GM15510 (cell line): ENCODE data around the gene CLEC6A.

Experiments used
- POLR2A ChIP-seq: IDR thresholded peaks from 3 replicates; pipeline ENCODE4 v1.6.1; 2011; ENCODE audit warnings: borderline replicate concordance; ENCODE audit not compliant: insufficient read length; ENCODE audit errors: extremely low read depth

Gene CLEC6A

DNA sequence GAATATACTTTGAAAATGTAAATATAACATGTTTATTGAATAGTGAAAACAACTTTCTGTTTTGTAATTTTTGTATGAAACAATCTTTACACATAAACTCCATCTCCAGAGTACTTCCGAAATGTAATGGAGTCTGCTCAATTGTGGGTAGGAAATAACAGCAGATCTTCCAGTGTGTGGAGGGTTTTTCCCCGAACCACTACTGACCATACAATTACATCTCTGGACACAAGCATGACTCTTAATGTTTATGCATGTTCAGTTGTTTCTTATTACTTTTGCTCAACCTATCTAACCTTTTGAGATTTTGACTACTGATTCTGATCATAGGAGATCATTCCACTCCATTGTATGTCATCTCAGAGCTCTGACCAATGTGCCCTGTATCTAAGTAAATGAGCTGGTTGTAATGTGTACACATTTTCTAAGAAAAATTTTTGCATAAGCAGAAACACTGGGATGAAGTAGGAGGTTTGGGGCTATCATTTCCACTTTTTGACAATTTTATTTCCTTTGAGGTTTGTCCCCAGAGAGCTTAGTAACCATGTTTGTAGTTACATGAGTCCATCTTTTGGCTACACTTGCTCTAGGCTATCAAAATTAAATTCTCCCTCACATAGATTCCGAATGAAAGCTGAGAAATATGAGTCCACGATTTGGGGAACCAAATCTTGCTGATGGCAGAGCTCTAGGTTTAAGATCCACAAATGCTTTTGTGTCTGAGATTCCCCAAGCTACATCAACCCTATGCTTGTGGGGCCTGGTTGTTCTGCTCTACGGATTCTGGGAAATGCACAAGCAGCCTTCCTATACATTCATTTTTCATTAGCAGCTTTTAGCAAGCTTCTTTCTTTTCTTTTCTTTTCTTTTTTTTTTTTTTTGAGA is 36.1 kb downstream of the CLEC6A start:
- TF ChIP-seq POLR2A = no peak

DNA sequence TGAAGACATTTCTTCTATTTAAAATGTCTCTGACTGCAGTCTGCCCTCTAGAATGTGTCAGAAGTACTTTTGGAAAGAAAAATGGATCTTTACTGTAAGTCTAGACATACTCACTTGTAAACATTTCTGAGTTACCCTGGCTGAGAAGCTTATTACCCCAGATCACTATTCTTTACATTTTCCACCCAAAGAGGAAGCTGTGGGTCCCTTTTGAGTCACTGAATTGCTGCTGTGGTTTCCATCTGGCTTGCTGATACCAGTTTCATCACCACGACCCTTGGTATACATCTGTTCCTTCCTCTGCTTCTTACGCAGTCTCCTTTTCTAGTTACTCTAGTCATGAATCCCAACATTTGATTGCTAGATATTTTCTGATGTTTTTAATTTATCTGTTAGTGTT is 37.3 kb downstream of the CLEC6A start:
- TF ChIP-seq POLR2A = no peak

DNA sequence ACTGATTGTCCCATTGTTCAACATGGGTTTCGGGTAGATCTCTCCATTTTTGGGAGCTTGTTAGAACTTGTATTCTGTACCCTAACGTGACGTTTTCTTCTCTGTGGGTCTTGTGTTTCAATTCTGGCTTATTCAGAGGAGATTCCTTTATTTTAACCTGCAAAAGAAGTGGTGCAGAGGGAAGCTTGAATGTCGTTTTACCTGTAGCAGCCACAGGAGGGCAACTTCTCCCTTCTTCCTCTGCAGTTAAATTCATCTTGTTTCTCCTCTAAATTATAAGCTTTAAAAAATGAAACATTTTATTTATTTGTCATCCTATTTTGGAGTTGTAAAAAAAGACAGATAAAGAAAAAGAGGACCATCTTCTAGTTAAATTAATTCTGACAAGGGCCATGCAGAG is 43.9 kb downstream of the CLEC6A start:
- no peak for TF ChIP-seq POLR2A

DNA sequence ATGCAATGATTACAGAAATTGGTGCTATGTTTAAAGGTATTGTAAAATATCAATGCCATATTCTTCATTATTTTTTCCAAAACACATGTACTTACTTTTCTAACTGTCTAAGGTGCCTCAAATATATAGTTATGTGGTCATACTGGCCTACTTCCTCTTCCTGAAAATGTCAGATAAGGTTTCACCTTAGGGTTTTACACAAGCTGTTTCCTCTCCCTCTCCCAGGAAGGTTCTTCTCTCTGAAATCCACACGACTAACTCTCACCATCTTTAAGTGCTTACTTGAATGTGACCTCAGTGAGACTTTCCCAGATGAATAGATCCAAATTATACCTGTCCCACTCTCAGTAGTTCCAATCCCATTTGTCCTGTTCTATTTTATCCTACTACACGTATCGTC is 46.0 kb downstream of the CLEC6A start:
- TF ChIP-seq POLR2A = no peak

DNA sequence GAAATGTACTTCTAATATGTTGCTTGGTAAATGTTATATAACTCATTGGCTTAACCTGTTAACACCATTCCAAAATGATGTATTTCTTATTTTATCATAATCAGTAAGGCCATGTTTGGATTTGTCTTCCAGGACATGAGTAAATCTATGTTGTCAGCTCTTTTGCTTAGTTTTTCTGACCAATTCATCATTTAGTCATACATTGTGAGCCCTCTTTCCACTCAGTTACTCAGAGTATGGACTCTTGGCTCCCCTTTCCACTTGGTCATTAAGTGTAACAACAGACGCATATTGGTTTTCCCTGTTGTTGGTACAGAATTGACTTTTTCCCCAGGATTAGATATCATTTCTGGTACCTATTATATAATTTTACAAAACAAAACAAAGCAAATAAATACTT is 48.6 kb downstream of the CLEC6A start:
- TF ChIP-seq POLR2A = no peak

DNA sequence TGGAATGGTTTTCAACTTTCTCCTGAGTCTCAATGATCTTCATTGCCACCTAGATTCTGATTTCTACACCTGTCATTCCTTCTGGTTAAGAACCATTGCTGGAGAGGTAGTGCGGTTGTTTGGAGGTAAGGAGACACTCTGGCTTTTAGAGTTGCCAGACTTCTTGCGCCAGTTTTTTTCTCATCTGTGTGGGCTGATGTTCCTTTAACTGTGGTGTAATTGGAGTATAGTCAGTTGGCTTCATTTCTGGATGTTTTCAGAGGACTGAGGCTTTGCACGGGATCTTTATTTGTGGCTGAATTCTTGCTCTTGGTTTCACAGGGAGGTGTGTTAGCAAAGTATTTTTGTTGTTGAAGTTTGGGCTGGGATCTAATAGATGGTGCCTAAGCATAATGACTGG is 51.8 kb downstream of the CLEC6A start:
- TF ChIP-seq POLR2A = no peak

DNA sequence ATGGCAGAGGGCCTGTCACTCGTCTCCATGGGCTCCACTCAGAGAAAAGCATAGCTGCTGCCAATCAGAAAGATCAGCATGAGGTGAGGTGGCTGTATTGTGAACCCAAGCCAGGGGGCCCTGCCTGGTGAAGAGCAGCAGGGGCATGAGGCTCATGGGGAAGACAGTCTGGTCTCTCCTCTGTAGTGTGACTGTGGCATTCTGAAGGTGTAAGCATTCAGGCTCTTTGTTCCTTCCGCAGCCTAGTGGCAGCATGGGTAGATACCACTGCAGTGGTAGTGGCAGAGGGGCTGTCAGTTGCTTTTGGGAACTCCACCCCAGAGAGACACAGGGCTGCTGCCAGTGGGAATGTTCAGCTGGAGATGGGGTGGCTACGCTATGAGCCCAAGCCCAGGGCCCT is 52.5 kb downstream of the CLEC6A start:
- no peak for TF ChIP-seq POLR2A

DNA sequence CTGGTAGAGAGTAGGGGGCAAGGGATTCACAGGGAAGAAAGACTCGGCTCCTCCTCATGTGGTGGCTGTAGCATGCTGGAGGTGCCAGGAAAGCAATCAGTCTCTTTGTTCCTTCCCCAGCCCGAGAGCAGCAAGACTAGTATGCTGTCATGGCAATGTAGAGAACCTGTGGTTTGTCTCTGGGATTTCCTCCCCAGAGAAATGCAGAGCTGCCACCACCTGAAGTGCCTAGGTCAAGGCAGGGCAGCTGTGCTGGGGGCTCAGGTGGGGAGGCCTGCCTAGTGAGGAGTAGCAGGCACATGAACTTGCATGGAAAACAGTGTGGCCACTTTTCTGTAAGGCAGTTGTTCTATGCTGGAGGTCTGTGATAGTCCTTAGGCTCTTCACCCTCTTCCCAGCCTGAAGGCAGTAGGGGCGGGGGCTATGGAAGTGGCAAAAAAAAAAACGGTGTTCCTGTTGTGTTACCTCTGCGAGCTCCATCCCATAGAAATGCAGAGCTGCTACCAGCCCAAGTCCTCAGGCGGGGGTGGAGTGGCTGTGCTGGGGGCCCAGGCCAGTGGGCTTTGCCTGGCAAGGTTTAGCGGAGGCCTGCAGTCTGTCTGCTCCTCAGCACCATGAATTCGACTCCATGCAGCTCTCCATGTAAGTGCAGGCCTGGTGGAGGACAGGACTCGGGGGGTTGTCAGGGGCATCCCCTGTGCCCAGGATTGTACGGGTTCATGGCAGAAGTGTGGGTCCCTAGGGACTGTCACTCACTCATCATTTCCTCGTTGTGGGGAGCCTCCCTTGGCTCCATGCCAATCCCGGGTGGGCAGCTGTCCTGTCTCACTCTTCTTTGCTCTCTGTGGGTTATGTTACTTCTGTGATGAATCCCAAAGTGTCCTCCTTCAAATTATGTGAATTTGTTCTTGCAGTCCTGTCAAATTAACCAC is 53.4 kb downstream of the CLEC6A start:
- TF ChIP-seq POLR2A = no peak

DNA sequence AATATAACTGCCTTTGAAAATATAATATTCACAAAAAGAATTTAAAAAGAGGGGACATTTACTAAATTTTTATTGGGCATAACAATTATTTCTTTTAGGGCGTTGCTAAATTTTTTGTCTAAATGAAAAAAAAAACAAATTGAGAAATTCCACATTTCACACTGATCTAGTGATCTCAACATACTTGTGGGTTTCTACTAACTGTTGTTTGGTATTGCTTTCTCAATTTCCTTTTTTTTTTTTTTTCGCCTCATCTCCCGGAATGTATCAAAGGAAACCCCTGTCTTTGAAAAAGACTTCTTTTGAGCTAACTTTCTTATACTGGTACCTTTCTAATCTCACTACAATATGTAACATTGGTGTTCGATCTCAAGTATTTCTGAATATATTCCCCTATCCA is 57.5 kb downstream of the CLEC6A start, which contains the start of gene CLEC4D:
Gene CLEC4D, plus strand, starts transcription at position 248 of the 400 bp plus-strand sequence. CDS start 230 bp downstream, outside the sequence.
- TF ChIP-seq POLR2A = no peak

DNA sequence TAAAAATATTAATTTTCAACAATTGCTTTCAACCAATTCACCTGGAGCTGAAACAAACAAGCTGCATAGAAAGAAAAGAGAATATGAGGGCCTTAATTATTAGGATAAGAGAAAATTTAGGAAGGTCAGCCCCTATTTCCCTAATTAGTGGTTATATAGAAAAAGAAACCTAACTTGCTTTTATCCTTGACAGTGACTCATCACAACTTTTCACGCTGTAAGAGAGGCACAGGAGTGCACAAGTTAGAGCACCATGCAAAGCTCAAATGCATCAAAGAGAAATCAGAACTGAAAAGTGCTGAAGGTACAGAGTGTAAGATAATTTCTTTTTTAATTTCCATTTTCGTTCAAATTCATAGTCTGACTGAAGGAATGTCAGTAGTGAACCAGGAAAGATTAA is 62.2 kb downstream of the CLEC6A start:
- TF ChIP-seq POLR2A = no peak

DNA sequence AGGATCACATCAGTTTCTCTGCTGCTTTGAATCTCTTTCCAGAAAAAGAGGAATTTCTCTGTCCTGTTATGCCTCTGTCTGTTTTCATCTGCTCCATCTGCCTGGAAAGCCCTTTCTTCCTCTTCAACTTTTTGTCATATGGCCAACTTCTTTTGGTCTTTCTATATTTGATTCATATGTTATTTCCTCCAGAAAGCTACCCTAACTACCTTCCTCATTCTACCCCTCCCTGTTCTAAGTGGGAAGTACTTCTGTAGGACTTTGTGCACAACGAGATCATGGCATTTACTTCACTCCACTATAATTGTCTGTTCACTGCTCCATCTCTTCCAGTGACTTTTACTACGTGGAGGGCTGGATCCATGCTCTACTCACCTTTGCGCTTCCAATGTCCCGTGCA is 63.4 kb downstream of the CLEC6A start:
- no peak for TF ChIP-seq POLR2A

DNA sequence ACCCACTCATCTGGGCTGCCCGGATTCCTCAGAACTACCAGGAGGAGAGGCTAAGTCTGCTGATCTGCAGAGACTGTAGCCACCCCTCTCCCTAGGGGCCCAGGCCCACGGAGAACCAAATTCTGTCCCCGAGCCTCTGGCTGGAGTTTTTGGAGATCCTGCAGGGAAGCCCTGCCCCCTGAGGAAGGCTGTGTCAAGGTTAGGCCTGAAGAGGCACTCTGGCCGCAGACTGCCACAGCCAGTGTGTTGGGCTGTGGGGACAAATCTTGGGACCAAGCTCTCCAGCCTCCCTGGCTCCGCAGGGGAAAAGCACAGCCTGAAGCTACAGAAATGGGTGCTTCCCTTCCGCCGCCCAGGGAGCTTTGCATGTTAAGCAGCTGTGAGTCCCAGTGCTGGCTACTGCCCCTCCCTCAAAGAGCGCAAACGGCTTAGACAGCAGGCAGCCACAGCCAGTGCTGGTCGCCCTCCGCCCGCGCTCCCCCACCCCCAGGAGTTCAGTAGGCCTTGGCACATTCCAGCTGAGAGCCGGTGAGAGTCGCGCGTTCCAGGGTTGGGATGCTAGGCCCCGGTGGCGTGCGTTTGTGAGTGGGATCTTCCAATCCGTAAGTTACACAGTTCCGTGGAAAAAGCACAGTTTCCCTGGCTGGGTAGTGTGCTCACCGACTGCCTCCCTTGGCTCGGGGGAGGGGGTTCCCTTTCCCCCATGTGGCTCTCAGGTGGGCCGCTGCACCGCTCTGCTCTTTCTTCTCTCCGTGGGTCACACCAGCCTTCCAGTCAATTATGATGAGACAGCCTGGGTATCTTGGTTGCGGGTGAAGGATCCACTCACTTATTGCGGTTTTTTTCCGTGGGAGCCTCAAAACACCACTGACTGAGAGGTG is 71.7 kb downstream of the CLEC6A start:
- no peak for TF ChIP-seq POLR2A
